Measurements from ENCODE around the gene FGR.

Gene FGR

DNA sequence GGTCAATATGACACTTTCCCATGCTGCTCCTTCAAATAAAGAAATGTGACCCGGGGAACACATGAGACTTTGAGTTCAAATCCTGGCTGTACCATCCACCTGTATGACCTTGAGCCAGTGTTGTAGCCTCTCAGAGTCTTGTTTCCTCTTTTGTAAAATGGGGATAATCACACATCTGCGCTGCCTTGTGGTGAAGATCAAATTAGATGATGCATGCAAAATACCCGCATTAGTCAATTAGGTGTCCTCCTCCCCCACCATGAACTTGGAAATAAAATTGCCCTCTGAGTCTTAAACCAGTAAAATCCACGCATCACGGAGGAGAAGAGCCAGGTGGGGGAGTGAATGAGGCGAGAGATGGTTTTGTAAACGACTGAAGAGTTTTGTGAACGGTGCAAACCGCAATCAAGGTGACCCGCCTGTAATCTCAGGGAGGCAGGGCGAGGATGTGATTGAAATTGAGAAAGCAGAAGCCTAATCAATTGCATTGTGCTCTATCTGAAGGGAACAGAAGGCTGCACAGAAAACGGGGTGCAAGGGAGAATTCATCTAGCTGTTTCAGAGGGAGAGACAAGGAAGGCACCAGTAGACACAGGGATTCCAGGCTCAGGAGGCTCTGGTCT, 25.3 kb downstream of the FGR start:
- no peak for ATAC-seq
- TF ChIP-seq BACH2 (CRISPR knock-in tag; IDR thresholded peaks at IDR 0.05; ENCODE audit: borderline replicate concordance) (no peak), ZFP3 (CRISPR knock-in tag; IDR thresholded peaks at IDR 0.05) (no peak), GLIS3 (CRISPR knock-in tag; IDR thresholded peaks at IDR 0.05) (no peak), OSR1 (CRISPR knock-in tag; IDR thresholded peaks at IDR 0.05) (no peak), ARNTL (CRISPR knock-in tag; IDR thresholded peaks at IDR 0.05; ENCODE audit: borderline replicate concordance, low read depth) (no peak), TOX (CRISPR knock-in tag; IDR thresholded peaks at IDR 0.05; ENCODE audit: borderline replicate concordance) (no peak), CSDC2 (CRISPR knock-in tag; IDR thresholded peaks at IDR 0.05) (no peak), RARB (CRISPR knock-in tag; IDR thresholded peaks at IDR 0.05) (no peak), ISL1 (CRISPR knock-in tag; IDR thresholded peaks at IDR 0.05) (no peak), ESRRG (CRISPR knock-in tag; IDR thresholded peaks at IDR 0.05) (no peak), TSHZ2 (CRISPR knock-in tag; IDR thresholded peaks at IDR 0.05) (no peak), TCF4 (CRISPR knock-in tag; IDR thresholded peaks at IDR 0.05; ENCODE audit: borderline replicate concordance) (no peak), ZNF565 (CRISPR knock-in tag; conservative IDR thresholded peaks at IDR 0.05; ENCODE audit: low read depth) (no peak)
- TF ChIP-seq, protein P1, sequence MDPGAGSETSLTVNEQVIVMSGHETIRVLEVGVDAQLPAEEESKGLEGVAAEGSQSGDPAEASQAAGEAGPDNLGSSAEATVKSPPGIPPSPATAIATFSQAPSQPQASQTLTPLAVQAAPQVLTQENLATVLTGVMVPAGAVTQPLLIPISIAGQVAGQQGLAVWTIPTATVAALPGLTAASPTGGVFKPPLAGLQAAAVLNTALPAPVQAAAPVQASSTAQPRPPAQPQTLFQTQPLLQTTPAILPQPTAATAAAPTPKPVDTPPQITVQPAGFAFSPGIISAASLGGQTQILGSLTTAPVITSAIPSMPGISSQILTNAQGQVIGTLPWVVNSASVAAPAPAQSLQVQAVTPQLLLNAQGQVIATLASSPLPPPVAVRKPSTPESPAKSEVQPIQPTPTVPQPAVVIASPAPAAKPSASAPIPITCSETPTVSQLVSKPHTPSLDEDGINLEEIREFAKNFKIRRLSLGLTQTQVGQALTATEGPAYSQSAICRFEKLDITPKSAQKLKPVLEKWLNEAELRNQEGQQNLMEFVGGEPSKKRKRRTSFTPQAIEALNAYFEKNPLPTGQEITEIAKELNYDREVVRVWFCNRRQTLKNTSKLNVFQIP (CRISPR knock-in tag; IDR thresholded peaks at IDR 0.05; ENCODE audit: borderline replicate concordance, low read depth): no peak

DNA sequence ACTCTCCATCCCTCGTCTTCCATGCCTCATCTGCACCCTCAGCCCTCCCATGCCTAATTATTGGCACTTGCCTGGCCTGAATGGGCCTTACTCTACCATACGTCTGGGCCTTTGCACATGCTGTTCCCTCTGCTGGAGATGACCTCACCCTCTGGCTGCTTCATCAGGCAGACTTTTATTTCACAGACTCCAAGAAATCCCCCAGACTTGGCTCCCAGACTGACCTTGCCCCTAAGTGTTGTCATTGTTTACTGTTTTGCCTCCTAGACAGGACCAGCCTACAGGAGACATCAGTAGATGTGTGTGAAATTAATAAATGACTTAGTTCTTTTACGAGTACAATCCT, 25.8 kb downstream of the FGR start:
- TF ChIP-seq RARB (CRISPR knock-in tag; IDR thresholded peaks at IDR 0.05) (no peak), ZNF70 (CRISPR knock-in tag; IDR thresholded peaks at IDR 0.05) (0 out of 2 replicates have a peak, but pooled peaks have one; percentile 54)
- no peak for ATAC-seq

DNA sequence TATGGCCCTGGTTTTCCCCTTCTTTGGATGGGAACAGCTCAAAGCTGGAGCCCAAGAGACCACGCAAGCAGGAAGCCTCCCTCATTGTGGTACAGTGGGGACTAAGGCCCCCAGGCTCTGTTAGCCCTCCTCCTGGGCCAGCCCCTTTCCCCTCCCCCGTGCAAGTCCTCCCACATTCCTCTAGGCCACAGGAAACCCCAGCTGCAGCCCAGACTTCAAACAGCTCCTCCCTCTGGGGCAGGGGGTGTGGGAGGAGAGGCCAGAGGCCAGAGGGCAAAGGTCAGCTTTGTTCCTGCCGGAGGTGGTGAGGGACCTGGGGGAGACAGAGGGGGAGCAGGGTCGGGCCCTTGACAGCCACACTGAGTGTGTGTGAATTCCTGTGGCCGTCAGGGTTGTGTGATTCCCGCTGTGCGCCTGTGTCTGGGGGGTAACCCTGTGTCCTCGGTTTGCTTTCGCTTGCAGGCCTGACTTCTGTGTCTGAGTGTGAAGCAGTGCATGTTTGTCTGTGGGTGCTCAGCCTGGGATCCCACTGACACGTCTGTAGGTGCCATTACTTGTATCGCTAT, 27.7 kb downstream of the FGR start:
- TF ChIP-seq ARNTL (CRISPR knock-in tag; IDR thresholded peaks at IDR 0.05; ENCODE audit: borderline replicate concordance, low read depth) (no peak), SNAI2 (CRISPR knock-in tag; IDR thresholded peaks at IDR 0.05) (no peak), ZFP30 (CRISPR knock-in tag; IDR thresholded peaks at IDR 0.05) (no peak), TSHZ2 (CRISPR knock-in tag; IDR thresholded peaks at IDR 0.05) (no peak), ISL1 (CRISPR knock-in tag; IDR thresholded peaks at IDR 0.05) (no peak), CSRNP3 (CRISPR knock-in tag; IDR thresholded peaks at IDR 0.05) (no peak), ESRRG (CRISPR knock-in tag; IDR thresholded peaks at IDR 0.05) (no peak), TOX (CRISPR knock-in tag; IDR thresholded peaks at IDR 0.05; ENCODE audit: borderline replicate concordance) (no peak), ZFP3 (CRISPR knock-in tag; IDR thresholded peaks at IDR 0.05) (no peak), BACH2 (CRISPR knock-in tag; IDR thresholded peaks at IDR 0.05; ENCODE audit: borderline replicate concordance) (no peak), ZNF70 (CRISPR knock-in tag; IDR thresholded peaks at IDR 0.05) (no peak), CSDC2 (CRISPR knock-in tag; IDR thresholded peaks at IDR 0.05) (no peak), ZC3H10 (CRISPR knock-in tag; IDR thresholded peaks at IDR 0.05) (no peak)
- TF ChIP-seq, protein P2, sequence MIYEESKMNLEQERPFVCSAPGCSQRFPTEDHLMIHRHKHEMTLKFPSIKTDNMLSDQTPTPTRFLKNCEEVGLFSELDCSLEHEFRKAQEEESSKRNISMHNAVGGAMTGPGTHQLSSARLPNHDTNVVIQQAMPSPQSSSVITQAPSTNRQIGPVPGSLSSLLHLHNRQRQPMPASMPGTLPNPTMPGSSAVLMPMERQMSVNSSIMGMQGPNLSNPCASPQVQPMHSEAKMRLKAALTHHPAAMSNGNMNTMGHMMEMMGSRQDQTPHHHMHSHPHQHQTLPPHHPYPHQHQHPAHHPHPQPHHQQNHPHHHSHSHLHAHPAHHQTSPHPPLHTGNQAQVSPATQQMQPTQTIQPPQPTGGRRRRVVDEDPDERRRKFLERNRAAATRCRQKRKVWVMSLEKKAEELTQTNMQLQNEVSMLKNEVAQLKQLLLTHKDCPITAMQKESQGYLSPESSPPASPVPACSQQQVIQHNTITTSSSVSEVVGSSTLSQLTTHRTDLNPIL (CRISPR knock-in tag; IDR thresholded peaks at IDR 0.05; ENCODE audit: low read depth): no peak
- TF ChIP-seq, protein P1 (CRISPR knock-in tag; IDR thresholded peaks at IDR 0.05; ENCODE audit: borderline replicate concordance, low read depth): no peak
- no peak for ATAC-seq
